HEK293 (cell line): ENCODE measurements around the gene TUT1.

Source experiments
- CTCF ChIA-PET: fragments of 350-600 bp; formaldehyde crosslinking; extraction: SDS; loops from one replicate; lab custom pipeline; 2021; ENCODE audit warnings: antibody characterized with exemption; lab: Yijun Ruan, JAX
- POLR2A ChIA-PET: fragments of 300-600 bp; formaldehyde crosslinking; extraction: SDS; loops from one replicate; lab custom pipeline; 2020; ENCODE audit warnings: antibody characterized with exemption, inconsistent platforms; lab: Yijun Ruan, JAX
- H3K27ac ChIP-seq: fragments of 200-500 bp; sonication (Bioruptor generic); 2 replicates; pipeline ENCODE4 v1.5.1; 2014; ENCODE audit warnings: low read depth, low read length, control low read depth, inconsistent platforms; ENCODE audit errors: extremely low read depth
- H3K36me3 ChIP-seq, 2 experiments: fragments of 200-500 bp in 1 of 2; sonication (Bioruptor generic) in 1 of 2; 1 replicate in 1 of 2; 2 replicates in 1 of 2; pipeline ENCODE4 v1.5.1; 2014 to 2017; ENCODE audit warnings: inconsistent platforms in 2 of 2, low read length in 2 of 2; ENCODE audit not compliant: control insufficient read depth in 2 of 2, insufficient read depth in 1 of 2
- H3K4me1 ChIP-seq: fragments of 200-500 bp; sonication (Bioruptor generic); 2 replicates; pipeline ENCODE4 v1.5.1; 2014; ENCODE audit warnings: mild to moderate bottlenecking, low read length, inconsistent platforms; ENCODE audit not compliant: control insufficient read depth, insufficient read depth
- H3K4me3 ChIP-seq: 2 replicates; pipeline ENCODE4 v1.5.1; 2011; ENCODE audit warnings: low read depth, mild to moderate bottlenecking, control low read depth, low read length, moderate library complexity
- H3K9me3 ChIP-seq: fragments of 200-500 bp; sonication (Bioruptor generic); 2 replicates; pipeline ENCODE4 v1.5.1; 2014; ENCODE audit warnings: low read depth, low read length, inconsistent platforms; ENCODE audit not compliant: control insufficient read depth, insufficient read depth
- IKZF3 ChIP-seq: fragments of 450-650 bp; IDR thresholded peaks from 2 replicates; pipeline ENCODE4 v1.5.0; 2018; ENCODE audit warnings: missing biosample characterization, mild to moderate bottlenecking, missing genetic modification characterization, moderate library complexity
- KLF16 ChIP-seq: fragments of 450-650 bp; formaldehyde crosslinking; IDR thresholded peaks from 2 replicates; pipeline ENCODE4 v1.5.1; 2017; ENCODE audit warnings: missing biosample characterization, missing genetic modification characterization
- MZF1 ChIP-seq: fragments of 450-650 bp; formaldehyde crosslinking; IDR thresholded peaks from 2 replicates; pipeline ENCODE4 v1.5.1; 2017; ENCODE audit warnings: missing biosample characterization, missing genetic modification characterization, borderline replicate concordance
- PRDM2 ChIP-seq: fragments of 450-650 bp; formaldehyde crosslinking; IDR thresholded peaks from 2 replicates; pipeline ENCODE4 v1.5.1; 2016; ENCODE audit warnings: missing biosample characterization, missing genetic modification characterization, borderline replicate concordance
- SP7 ChIP-seq: fragments of 450-650 bp; formaldehyde crosslinking; IDR thresholded peaks from 2 replicates; pipeline ENCODE4 v1.5.1; 2016; ENCODE audit warnings: missing biosample characterization, missing genetic modification characterization
- ZBTB20 ChIP-seq: fragments of 450-650 bp; formaldehyde crosslinking; IDR thresholded peaks from 2 replicates; pipeline ENCODE4 v1.5.1; 2016; ENCODE audit warnings: missing biosample characterization, missing genetic modification characterization
- ZBTB8A ChIP-seq: fragments of 450-650 bp; formaldehyde crosslinking; IDR thresholded peaks from 2 replicates; pipeline ENCODE4 v1.5.1; 2016; ENCODE audit warnings: missing biosample characterization, missing genetic modification characterization
- ZFP41 ChIP-seq: fragments of 450-650 bp; formaldehyde crosslinking; IDR thresholded peaks from 2 replicates; pipeline ENCODE4 v1.5.1; 2016; ENCODE audit warnings: missing biosample characterization, missing genetic modification characterization, borderline replicate concordance
- ZNF202 ChIP-seq: fragments of 450-650 bp; formaldehyde crosslinking; IDR thresholded peaks from 2 replicates; pipeline ENCODE4 v1.5.1; 2016; ENCODE audit warnings: missing biosample characterization, missing genetic modification characterization, borderline replicate concordance
- ZNF433 ChIP-seq: fragments of 450-650 bp; formaldehyde crosslinking; IDR thresholded peaks from 2 replicates; pipeline ENCODE4 v1.5.1; 2016; ENCODE audit warnings: missing biosample characterization, missing genetic modification characterization, low read depth
- ZNF488 ChIP-seq: fragments of 450-650 bp; formaldehyde crosslinking; IDR thresholded peaks from 2 replicates; pipeline ENCODE4 v1.5.1; 2016; ENCODE audit warnings: missing biosample characterization, missing genetic modification characterization
- ZNF501 ChIP-seq: fragments of 450-650 bp; formaldehyde crosslinking; IDR thresholded peaks from 2 replicates; pipeline ENCODE4 v1.5.1; 2016; ENCODE audit warnings: missing biosample characterization, missing genetic modification characterization
- ZNF514 ChIP-seq: fragments of 450-650 bp; formaldehyde crosslinking; IDR thresholded peaks from 2 replicates; pipeline ENCODE4 v1.5.1; 2016; ENCODE audit warnings: missing biosample characterization, missing genetic modification characterization
- ZNF521 ChIP-seq: fragments of 450-650 bp; formaldehyde crosslinking; IDR thresholded peaks from 2 replicates; pipeline ENCODE4 v1.5.1; 2017; ENCODE audit warnings: missing biosample characterization, mild to moderate bottlenecking, missing genetic modification characterization
- ZNF555 ChIP-seq: fragments of 450-650 bp; formaldehyde crosslinking; conservative IDR thresholded peaks from 2 replicates; pipeline ENCODE4 v1.5.1; 2017; ENCODE audit warnings: missing biosample characterization, mild to moderate bottlenecking, missing genetic modification characterization, inconsistent platforms
- ZNF626 ChIP-seq: fragments of 450-650 bp; sonication (Bioruptor Pico); formaldehyde crosslinking; IDR thresholded peaks from 2 replicates; pipeline ENCODE4 v1.5.1; 2018; ENCODE audit warnings: missing biosample characterization, missing genetic modification characterization, inconsistent platforms
- ZNF792 ChIP-seq: fragments of 450-650 bp; formaldehyde crosslinking; IDR thresholded peaks from 2 replicates; pipeline ENCODE4 v1.5.1; 2016; ENCODE audit warnings: missing biosample characterization, missing genetic modification characterization
- ZSCAN30 ChIP-seq: fragments of 450-650 bp; IDR thresholded peaks from 2 replicates; pipeline ENCODE4 v1.5.1; 2018; ENCODE audit warnings: missing biosample characterization, mild to moderate bottlenecking, missing genetic modification characterization, moderate library complexity

TUT1 gene

GRCh38 chr11:62535802-62536201 is 55.5 kb downstream of the TUT1 start (continued):
- TF ChIP-seq ZNF792 (no peak), ZNF555 (tag by site-specific recombination) (no peak), ZNF626 (tag by site-specific recombination) (no peak), PRDM2 (tag by site-specific recombination) (no peak), ZNF501 (tag by site-specific recombination) (no peak), ZFP41 (tag by site-specific recombination) (no peak), ZNF433 (tag by site-specific recombination) (no peak)

GRCh38 chr11:62534779-62535545 is 56.4 kb downstream of the TUT1 start:
- Histone ChIP-seq H3K4me1 (peaks cover 7% of the 10 kb centered on the region), H3K4me3 (no peak overlapping the region)
- CTCF ChIA-PET: interaction anchor here (0.7 kb wide), 1 partner anchor 160 kb away, joined by 3 read pairs; no protein-coding TSS in a partner anchor
- TF ChIP-seq ZBTB8A (tag by site-specific recombination): no peak
- no peak for TF ChIP-seq IKZF3
- no peak for TF ChIP-seq ZNF514 (tag by site-specific recombination)
- no peak for TF ChIP-seq ZNF488 (tag by site-specific recombination)
- TF ChIP-seq ZNF521 (tag by site-specific recombination): no peak
- no peak for TF ChIP-seq SP7 (tag by site-specific recombination)
- TF ChIP-seq MZF1 (tag by site-specific recombination): no peak
- no peak for TF ChIP-seq ZNF202 (tag by site-specific recombination)
- no peak for TF ChIP-seq KLF16 (tag by site-specific recombination)
- TF ChIP-seq ZBTB20 (tag by site-specific recombination): no peak
- TF ChIP-seq ZSCAN30: no peak
- TF ChIP-seq, all 188 proteins: peak for 0
- no peak overlapping the region for H3K27ac ChIP-seq
- no peaks in the 10 kb centered on the region for H3K9me3 ChIP-seq
- peaks cover 0 to 48% of the 10 kb centered on the region in 2 experiments; a peak in 1 of 3 replicates for H3K36me3 ChIP-seq
- POLR2A ChIA-PET: no interaction called here
